GM19193 (cell line): Measurements from ENCODE around the gene ATP8B3.

Source experiments
- POLR2A ChIP-seq: IDR thresholded peaks from 4 replicates; pipeline ENCODE4 v1.6.1; 2011; ENCODE audit not compliant: insufficient read depth, insufficient read length; ENCODE audit errors: extremely low read depth

The ATP8B3 gene

DNA sequence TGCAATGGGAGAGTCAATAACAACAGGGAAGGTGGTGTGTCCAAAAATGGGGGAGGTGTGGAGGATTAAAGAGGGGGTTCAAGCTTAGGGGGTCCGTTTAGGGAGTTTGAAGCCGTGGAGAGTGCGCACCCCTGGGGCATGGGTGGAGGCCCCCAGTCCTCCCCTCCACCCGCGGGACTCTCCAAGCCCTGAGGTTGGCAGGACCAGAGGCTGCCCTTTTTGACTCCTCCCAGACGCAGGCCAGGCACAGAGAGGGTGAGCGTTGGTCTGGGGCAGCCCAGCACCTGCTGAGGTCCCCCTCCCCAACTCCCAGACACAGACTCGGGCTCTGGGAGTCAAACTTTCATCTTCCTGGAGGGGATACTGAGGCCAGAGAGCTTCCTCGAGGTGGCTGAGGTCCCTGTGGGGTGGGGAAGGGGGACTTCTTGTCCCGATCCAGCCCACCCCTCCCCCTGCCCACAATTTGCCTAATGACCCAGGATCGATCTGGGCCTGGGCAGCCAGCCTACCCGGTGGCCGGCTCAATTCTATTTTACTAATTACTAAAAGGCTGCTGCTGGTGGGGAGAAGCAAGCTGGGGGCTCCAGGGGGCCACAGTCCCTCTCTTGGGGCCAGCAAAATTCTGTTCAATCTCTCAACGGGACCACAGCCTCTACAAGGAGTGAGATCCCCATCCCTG lies 61.6 kb downstream of the ATP8B3 start:
- no peak for TF ChIP-seq POLR2A

DNA sequence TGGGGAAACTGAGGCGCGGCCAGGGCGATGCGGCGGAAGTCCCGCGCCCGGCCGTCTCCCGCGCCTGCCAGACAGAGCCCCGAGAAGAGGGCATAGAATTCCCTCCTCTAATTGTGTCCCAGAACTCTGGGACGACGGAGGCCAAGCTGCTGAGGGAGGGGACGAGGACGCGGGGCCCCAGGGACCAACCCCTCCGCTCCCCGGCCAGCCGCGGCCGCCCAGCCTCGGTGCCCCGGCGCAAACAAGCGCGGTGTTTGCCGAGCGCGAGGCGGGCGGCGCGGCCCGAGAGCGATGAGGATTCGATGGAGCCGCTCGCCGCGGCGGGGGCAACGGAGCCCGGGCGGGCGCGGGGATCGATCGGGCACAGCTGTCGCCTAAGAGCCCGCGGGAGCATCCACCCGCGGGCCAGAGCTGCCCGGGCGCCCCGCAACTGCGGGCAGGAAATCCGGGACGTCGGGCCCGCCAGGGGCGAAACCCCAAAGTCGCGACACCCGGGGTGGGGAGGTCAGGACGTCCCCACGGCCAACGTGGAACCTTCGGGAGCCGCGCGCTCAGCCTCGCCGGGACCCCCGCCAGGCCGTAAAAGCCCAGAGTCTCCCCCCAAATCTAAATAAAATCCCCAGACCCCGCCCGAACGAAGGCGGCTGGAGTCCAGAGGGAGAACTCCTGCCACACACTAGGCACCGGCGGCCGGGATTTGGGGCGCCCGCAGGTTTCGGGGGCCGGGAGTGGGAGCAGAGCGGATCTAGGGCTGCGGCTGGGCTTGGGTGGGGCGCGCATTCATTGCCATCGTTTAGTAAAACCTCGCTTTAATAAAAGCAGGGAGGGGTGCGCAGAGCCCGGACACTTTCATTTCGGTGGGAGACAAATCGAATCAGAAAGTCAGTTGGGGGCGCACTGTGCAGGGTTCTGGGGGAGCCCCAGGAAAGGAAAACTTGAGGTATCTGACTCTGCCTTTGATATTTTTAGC lies 62.4 kb downstream of the ATP8B3 start:
- TF ChIP-seq POLR2A = no peak

DNA sequence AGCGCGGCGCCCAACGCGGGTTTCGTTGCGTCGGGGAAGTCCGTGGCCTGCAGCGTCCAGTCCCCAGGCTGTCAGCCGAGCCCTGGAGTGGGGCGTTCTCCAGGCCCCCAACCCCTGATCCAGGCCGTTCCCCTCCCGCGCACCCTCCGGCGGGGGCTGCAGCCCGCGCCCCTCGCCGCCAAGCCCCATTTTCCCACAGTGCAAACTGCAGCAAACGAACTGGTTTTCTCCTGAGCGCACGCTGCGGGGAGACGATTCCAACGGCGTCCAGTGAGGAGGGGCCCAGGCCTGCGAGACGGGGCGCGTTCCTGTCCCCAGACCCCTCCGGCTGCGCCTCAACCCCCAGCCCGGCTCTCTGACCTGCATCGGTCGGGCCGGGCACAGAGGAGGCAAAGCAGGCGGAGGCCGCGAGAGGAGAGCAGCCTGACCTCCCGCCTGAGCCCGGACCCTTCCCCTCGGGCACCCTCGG lies 63.2 kb downstream of the ATP8B3 start:
- TF ChIP-seq POLR2A = no peak

DNA sequence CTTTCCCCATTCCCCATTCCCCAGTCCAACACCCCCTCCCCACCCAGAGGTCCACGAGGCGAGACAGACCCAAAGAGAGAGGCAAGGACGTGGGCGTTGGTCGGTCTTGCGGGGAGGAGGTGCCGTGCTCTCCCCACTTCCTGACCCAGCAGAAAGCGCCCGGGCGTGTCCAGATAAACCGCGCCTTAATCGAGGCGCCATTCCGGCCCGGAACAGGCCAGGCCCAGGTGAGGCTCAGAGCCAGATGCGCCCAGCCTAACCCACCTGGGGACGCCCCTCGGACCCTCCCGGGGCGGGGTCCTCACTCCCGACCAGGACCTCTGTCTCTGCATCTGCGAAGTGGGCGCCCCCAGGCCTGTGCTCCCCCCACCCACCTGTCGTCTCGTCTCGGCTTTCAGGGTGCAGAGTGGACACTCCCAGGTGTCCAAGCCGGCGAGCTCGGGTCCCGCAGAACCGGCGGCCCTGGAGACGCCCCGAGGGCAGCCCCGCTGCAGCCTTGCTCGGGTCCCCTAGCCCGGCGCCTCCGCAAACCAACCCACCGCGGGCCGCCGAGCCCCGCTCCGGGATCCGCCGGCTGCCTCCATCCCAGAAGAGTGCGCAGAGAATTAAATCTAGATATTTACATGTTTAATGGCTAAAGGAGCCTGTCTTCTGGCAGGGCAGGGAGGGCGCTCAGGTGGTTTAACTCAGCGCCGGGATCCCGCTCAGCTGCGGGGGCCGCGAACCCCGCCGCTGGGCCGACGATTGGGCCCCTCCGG lies 63.8 kb downstream of the ATP8B3 start:
- no peak for TF ChIP-seq POLR2A

DNA sequence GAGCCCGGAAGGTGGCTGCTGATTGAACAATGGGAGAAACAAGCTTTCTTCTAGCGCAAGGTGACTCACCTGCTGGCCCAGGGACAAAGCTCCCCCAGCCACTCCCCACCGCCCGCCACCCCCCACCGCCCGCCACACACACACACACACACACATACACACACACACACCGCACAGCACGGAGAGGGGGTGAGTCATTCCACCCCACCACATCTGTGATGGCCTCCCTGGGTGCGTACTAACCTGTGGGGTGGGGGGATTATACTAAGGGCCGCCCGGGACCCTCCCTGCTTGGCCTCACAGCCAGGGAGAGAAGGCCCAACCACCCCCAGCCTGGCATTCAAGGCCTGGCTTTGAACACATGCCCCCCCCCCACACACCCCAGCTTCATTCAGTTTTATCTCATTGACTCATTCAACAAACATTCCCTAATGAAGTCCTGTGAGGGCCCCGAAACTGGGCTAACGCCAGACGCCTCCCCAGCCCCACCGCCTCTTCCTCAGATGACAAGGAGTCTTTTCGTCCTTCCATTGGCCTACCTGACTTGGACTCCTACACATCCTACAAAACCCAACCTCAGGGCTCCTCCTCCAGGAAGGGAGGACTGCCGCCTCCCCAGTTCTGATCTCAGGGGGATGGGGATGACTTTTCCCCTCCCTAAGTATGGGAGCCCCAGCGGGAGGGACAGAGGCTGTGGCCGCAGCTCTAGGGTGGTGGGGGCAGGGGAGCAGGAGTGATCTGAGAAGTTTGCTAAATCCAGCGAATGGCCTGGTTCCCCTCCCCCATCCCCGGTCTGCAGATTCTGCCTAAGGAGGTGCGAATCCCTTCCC lies 64.6 kb downstream of the ATP8B3 start:
- no peak for TF ChIP-seq POLR2A

DNA sequence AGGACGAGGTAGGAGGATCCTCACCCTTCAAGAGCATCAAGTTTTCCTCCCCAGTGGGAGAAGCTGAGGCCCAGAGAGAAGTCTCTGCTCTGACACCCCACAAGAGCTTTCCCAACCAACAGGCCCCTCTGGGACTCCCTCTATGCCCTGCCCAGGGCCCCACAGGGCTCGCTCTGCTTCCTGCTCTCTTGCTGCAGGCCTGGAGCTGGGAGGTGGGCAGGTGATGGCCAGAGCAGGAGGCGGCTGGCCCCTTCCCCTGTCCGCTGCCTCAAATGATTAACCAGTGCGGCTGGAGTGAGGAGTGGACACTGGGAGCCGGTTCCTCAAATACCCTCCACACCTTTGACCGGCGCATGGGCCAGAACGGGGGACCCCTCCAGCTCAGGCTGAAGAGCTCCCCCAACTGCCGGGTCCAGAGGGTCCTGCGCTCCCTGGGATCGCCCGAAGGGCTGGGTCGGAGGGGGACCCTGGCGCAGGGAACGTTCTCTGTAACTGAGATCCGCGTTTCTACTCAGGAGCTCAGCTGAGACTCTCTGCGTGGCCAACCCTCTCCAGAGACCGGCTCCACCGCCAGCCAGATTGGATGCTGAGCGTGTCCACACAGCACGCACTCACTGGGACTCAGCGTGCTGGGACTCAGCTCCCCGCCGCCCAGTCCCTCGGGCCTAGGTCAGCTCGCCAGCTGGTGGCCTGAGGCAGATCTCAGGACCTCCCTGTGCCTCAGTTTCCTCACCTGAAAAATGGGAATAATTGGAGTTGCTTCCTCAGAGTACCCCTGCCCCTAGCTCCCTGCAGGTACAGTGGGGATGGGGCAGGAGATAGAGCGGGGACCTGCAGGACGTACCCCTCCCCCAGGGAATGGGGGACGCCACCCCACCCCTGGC lies 65.4 kb downstream of the ATP8B3 start:
- no peak for TF ChIP-seq POLR2A

DNA sequence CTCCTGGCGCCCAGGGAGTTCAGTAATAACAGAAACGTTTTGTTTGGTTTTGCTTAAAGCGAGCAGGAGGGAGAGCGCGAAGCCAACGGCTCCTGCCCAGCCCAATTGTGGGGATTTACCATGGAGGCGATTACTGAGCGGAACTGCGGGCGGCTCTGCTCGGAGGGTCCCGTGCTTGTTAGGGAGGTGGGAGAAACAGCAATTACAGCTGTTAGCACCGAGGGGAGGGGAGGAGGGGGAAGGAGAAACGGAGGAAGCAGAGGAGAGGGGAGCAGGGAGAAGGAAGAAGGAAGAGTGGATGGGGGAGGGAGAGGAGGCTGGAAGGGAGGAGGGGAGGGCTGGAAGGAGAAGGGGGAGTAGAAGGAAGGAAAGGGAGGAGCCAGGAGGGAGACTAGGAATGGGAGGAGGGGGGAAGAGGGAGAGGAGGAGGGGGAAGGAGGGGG lies 66.5 kb downstream of the ATP8B3 start:
- no peak for TF ChIP-seq POLR2A

DNA sequence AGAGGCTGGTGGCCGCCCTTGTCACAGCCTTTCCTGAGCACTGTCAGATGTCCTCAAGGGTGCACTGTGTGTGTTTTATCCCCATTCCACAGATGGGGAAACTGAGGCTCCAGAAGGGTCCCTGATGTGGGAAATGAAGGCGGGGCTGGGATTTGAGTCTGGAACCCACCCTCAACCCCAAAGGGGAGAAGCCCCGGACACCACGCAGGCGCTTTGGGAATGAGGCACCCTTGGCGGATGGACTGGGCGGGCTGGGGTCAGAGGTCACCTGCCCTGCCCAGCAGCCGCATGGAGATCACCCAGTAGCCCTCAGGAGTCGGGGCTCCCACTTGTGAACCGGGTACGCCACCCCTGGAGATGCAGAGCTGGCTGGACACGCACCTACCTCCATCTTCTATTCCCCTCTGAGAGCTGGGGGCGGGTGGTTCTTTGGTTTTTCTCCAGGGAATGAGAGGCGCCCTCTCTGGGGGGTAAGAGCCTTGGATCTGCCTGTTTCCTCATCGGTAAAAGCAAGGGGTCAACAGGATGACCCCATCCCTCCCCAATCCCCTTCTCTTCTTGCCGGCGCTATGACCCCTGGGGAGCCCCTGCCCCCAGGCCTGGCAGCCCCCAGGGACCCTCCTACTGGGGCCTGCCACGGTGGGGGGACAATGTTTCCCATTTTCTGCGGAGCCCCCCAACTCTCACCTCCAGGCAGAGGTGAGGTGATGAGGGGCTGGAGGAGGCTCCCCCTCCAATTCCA lies 67.1 kb downstream of the ATP8B3 start:
- no peak for TF ChIP-seq POLR2A

DNA sequence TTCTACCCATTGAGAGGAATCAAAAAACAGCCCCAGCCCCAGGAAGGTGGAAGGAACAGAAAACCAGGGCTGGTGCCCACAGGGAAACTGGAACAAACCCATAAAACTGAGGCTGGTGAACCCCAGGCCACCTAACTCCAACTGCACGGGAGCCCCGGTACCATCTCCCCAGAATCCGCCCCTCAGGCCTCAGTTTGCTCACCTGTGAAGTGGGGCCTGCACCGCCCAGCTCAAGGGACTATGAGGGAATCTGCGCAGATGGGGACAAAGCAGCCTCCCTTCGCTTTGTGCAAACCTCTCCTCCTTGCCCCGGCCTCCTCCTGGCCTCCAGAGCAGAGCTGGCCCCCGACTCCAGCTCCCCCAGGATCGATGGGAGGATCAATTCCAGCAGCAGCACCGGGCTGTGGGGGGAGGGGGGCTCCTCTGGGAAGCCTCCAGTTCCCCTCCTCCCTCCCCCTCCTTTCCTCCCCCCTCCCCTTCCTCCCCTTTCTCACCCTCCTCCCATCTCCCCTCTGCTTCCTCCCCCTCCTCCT lies 67.9 kb downstream of the ATP8B3 start:
- no peak for TF ChIP-seq POLR2A

DNA sequence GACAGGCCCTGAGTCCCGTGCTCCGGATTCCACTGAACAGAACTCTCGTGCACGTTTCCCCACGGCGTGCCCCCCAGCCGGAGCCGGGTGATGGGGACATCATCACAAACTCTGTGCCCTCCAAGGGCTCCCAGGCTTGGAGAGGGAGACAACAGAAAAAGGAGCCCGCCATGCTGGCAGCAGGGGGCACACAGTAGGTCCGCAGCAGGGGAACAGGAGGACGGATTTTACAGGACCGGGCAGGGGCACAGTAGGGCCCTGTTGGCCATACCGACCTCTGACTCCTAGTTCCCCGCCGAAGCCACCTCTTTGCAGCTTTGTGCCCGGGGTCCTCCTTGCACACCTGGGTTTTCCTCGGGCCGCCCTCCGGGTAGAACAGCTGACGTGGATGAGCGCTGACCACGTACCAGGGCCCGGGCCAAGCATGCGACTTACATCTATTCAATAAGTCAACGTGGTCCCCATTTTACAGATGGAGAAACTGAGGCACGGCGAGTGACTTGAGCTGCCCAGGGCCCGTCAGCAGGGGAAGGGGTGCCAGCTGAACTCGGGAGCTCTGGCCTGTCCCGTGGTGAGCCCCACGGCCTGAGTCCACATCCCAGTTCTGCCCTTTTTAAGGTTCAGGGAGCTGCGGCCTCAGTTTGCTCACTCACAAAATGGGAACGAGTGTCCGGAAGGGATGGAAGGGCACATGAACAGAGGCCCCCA lies 68.9 kb downstream of the ATP8B3 start:
- TF ChIP-seq POLR2A = no peak

DNA sequence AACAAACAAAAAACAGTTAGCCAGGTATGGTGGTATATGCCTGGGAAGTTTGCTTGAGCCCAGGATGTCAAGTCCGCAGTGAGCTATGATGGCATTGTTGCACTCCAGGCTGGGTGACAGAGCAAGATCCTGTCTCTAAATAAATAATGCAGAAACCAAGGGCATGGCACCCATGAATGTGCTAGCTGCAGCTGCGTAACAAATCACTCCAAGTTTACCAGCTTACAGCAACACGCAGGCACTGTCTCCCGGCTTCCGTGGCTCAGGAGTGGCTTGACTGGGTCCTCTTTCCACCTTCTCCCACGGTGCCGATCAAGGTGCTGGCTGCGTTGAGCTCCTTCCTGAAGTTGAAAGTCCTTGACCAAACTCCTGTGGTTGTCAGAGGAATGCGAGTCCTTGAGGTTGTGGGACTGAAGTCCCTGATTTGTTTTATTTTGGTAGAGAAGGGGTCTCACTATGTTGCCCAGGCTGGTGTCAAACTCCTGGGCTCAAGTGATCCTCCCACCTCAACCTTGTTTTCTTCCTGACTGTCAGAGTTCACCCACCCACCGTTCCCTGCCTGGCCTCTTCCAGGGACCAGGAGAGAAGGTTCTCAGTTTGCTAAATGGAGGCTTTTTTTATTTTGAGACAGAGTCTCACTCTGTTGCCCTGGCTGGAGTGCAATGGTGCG lies 72.0 kb downstream of the ATP8B3 start:
- TF ChIP-seq POLR2A = no peak
